Activated CD4-positive, alpha-beta T cell treated with anti-CD3 and anti-CD28 coated beads, Interleukin-2, Interleukin-4, amounts not matched to agents 100 ng/mL and 50 ng/mL, durations not matched to agents 16 hours and 8 hours (primary cell): ENCODE results near the gene SLC17A2.
A peak's percentile ranks its signal among the peaks of the same experiment; 100 is the strongest.

Experiments
- DNase-seq: peaks from one replicate; pipeline ENCODE4 v3.0.0-alpha.2; 2020; ENCODE audit warnings: low spot score

Gene SLC17A2

DNA sequence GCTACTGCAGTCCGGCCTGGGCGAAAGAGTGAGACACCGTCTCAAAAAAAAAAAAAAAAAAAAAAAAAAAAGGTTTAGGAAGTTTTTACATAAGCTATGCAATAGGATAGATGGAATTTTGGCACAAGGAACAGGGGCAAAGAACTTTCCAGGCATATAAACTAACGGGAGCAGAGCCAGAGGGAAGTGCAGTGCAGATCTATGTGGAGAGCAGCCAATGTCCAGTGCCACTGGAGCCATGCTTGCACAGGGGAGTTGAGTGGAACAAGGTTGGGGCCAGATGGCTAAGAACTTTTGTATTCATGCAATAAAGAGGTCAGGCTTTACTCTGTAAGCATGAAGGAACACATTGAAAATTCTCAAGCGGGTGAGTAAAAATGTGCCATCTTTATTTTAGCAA, 10.8 kb downstream of the SLC17A2 start:
- DNase-seq = no peak

GRCh38 chr6:25918083-25918683, 12.3 kb downstream of the SLC17A2 start:
- no peak for DNase-seq

GRCh38 chr6:25916789-25917490, 13.6 kb downstream of the SLC17A2 start:
- no peak for DNase-seq

GRCh38 chr6:25916330-25916729, 14.2 kb downstream of the SLC17A2 start:
- no peak for DNase-seq

GRCh38 chr6:25913741-25914140, 16.8 kb downstream of the SLC17A2 start:
- DNase-seq = peak; percentile 12

DNA sequence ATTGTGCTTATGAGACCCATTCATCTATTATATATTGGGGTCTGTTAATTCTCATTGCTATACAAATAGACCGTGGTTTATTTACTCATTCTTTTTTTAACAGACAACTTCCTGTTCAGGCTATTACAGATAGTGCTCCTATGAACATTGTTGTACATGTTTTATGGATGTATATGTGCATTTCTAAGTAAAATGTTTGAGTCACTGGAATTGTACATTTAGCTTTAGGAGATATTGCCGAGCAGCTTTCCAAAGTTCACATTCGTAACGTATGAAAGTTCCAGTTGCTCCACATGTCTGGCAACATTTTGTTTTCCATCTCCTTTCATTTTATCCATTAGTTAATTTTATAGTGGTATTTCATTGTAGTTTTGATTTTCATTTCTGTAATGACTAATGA, 19.1 kb downstream of the SLC17A2 start:
- no peak for DNase-seq

DNA sequence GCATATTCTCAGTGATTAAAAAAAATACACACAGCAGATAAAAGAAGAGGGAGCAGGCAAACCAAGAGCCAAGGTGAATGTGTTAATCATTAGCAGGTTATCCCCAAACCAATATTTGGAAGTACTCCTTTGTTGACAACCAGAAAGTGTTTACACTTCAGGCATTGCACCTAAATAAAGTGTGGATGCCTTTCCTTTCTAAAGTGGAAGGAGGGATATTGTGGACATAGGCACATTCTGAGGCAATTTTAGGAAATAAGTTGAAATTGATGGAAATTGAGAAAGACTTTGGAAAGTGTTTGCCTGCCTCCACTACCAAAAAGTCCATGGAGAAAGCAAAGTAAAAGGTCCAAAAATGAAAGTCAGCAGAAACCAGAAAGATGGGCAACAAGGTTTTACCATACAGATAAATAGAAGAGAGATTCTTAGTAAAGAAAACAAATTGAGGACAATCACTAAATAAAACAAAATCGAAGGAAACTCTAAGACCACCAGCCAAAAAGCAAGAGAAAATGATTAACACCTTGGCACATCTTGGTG, 22.9 kb downstream of the SLC17A2 start:
- DNase-seq = no peak

- no peak for DNase-seq
Measured at GRCh38 chr6:25903467-25904099, 26.9 kb downstream of the SLC17A2 start.

DNA sequence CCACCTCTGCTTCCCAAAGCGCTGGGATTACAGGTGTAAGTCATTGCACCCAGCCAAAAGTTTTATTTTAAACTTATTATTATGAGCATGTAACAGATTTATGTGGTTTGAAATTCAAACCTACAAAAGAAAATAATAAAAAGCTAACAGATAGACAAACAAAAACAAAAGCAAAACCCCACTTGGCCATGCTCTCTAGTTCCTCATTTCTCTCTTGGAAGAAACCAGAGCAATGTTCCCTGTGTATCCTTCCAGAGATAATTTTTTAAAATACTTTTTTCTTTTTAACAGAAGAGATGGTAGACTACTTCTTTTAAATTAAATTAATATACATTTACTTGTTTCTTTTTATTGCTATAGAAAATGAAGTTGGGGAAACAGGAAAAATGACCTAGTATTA, 28.4 kb downstream of the SLC17A2 start:
- DNase-seq = no peak

GRCh38 chr6:25900843-25901242, 29.6 kb downstream of the SLC17A2 start:
- DNase-seq = no peak

DNA sequence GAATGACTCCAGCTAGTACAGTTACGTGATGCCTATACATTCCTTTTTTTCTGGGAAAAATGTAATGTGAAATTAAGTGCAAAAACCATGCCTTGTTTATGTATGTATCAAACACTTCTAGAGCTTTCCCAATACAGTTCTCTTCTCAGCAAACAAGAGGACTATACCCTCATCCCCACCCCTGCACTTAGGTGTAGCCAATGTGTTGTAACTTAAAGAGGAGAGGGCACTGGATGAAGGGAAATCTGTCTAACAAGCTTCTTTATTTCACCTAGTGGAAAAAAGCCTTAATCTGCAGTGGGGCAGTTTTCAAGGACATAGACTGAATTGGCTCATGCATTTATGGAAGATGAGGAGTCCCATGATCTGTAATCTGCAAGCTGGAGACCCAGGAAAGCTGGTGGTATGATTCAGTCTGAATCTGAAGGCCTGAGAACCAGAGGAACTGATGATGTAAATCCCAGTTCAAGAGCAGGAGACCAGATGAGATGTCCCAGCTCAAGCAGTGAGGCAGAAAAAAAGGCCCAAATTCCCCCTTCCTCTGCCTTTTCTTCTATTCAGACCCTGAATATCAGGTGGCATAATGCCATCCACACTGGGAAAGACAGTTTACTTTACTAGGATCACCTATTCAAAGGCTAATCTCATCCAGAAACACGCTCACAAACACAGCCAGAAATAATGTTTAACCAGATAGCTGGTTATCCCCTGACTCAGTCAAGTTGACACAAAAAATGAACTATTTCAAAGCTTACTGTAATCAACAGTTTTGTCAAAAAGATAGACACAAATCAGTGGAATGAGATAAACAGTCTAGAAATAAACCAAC, 30.7 kb downstream of the SLC17A2 start:
- DNase-seq = no peak

DNA sequence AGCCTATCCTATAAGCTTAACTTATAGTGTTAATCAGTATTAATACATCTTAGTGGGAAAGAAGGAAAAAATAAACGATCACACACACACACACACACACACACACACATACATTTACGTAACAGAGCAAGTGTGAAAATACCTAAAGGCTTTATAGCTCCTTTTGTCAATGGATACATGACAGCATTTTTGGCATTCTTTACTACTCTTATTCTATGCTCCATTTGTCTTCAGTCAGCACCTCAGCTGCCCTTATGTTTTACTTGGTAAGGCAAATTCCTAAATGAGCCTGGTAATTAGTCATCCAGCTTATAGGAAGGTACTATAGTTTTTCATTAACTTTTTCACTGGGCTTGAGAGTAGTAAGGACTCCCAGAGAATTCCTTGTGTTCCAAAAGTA, 31.4 kb downstream of the SLC17A2 start:
- no peak for DNase-seq

GRCh38 chr6:25898289-25898977, 32.1 kb downstream of the SLC17A2 start:
- no peak for DNase-seq

DNA sequence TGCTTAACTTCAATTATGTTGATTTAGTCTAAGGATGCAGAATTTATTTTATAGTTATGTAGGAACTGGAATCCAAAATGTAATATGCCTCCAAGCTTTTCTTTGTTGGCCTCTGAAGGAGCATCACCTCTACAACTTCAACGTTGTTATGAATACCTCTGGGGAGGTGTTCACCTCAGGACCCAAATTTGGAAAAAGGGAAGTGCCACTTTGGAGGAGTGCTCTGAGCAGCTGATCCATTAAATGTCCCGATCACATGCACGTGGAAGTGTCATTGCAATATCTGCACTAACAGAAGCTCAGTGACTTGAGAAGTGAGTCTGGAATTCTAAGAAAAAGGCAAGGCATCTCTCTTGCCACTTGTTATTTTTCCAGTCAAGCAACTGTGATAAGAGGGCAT, 34.2 kb downstream of the SLC17A2 start:
- no peak for DNase-seq

DNA sequence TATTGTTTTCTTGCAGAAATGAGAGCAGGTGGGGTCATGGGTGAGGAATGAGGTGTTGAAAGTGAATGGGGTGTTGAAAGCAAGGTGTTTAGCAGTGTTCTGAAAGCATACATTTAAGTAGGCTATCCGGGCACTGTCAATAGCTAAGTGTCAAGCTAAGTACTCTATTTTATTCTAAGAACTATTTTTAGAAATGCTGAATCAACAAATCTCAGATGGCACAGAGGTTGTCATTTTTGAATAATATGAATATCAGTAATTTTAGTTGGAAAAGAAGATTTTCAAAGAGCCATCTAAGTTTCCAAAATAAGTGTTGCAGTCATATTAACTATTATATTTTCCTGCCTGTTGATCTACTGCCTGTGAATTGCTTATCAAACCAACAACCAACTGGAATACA, 34.7 kb downstream of the SLC17A2 start:
- DNase-seq = no peak

- no peak for DNase-seq
Measured at GRCh38 chr6:25893778-25894177, 36.7 kb downstream of the SLC17A2 start.

GRCh38 chr6:25892877-25893276, 37.6 kb downstream of the SLC17A2 start:
- no peak for DNase-seq

DNA sequence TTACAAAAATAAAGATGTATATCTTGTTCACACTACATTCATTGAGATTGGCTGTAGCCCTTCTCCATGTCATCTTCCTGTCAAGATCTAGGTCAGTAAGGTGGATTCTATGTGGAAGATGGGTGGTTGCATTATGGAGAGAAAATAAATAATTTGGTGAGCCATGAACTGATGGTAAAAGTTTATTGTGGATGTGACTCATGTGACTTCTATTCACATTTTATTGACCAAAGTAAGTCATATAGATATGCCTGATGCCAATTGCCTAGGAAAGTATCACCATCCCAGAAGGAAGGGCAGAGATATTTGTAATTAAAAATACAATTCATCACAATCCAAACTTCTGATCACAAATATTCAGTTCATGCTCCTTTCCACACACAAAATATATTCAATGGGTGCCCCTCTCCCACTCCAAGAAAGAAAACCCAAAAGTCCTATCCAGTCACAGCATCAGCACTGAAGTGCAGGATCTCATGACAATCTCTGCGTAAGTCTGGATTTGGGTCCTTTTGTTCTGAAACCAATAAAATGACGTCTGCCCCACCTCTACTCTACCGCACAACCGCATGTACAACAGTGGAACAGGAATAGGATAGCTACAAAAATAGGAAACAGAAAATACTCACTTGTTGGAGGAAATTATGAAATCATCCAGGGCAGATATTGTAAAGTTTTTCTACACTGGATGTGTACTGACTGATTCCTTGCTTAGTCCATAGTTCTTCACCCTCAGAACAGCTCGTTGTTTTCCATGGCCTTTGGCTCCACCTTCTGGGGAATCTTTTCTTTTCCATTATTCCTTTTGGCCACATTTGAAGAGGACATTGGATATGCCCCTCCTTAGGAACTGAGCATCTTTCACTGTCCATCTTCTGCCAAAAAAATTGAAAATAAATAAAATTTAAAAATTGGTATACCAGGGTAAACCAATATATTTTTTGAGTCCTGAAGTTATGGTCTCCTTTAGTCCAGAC, 40.3 kb downstream of the SLC17A2 start:
- no peak for DNase-seq

GRCh38 chr6:25888626-25889025, 41.9 kb downstream of the SLC17A2 start:
- DNase-seq = no peak

- no peak for DNase-seq
Measured at GRCh38 chr6:25886066-25886465, 44.4 kb downstream of the SLC17A2 start.

- DNase-seq = no peak
Measured at GRCh38 chr6:25883991-25884390, 46.5 kb downstream of the SLC17A2 start.
